Measurements from ENCODE around the gene OIT3. TPM values are rescaled to one million over a fixed set of nuclear protein-coding genes. Genes with fewer than 3 reads are reported as not detected.

The OIT3 gene
- total RNA-seq, 1 donor from 2014 or later, result 0.17 TPM

- Mint-ChIP-seq H3K4me3 (ENCODE audit: unreplicated experiment) (no peak overlapping the region), H3K4me1 (ENCODE audit: low read depth) (no peaks in the 10 kb centered on the region), H3K27me3 (ENCODE audit: low read depth) (no peaks in the 10 kb centered on the region), H3K27ac (ENCODE audit: unreplicated experiment) (no peak overlapping the region), H3K36me3 (ENCODE audit: low read depth) (no peaks in the 10 kb centered on the region), H3K9me3 (ENCODE audit: low read depth) (no peaks in the 10 kb centered on the region)
- no peak for TF ChIP-seq CTCF (IDR thresholded peaks at IDR 0.05)
- DNase-seq (ENCODE audit: low spot score), result no peak
Observed at GRCh38 chr10:72954230-72954595, 60.7 kb downstream of the OIT3 start.

DNA sequence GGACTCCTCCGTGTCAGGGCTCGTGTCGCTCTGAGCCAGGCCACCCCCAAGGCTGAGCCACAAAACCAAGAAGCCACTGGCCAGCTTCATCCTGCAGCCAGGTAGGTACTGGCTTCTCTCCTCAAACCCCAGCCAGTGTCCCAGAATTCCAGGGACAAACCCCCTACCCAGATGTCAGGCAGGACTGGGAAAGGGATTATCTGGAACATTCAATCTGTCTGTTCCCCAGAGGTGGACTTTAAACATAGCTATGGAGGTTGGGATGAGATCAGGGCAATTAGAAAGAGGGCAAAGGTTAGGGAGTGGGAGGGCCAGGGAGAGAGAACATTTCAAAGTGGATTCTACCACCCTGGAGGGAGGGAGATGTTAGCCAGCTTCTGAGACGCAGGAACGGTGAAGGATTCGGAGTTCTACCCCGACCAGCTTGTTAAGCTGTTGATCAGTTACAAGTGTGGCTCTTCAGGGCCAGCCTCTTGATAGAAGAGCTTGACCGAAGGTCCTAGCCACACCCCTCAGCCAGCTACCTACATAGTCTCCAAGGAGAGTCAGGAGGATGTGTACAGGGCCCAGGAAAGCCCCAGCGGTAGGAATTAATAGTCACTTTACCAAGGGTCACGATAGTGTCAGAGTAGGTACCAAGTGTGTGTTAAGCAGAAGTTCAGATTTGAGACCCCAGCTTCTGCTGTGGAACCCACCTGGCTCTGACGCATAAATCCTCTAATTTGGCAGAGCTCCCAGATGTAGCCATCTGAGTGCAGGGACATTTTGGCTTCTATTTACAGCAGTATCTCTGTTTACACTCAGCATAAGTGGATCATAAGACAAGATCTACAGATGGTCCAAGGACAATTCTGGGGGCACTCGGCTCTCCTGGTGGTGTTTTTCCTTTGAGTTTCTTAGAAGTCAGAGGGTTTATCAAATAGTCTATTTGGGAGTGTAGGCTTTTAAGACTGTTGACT, 61.3 kb downstream of the OIT3 start, which contains the start of gene PLA2G12B:
PLA2G12B (minus strand) TSS at position 211 of the 959 bp plus-strand sequence; CDS start at position 90, 121 bp downstream.
- H3K36me3 Mint-ChIP-seq (ENCODE audit: low read depth), result no peaks in the 10 kb centered on the region
- no peak within 1 kb of the TSS for H3K4me3 Mint-ChIP-seq (ENCODE audit: unreplicated experiment)
- H3K27ac Mint-ChIP-seq (ENCODE audit: unreplicated experiment), result no peak within 1 kb of the TSS
- no peak for TF ChIP-seq CTCF (IDR thresholded peaks at IDR 0.05)
- no peaks in the 10 kb centered on the region for H3K4me1 Mint-ChIP-seq (ENCODE audit: low read depth)
- no peaks in the 10 kb centered on the region for H3K9me3 Mint-ChIP-seq (ENCODE audit: low read depth)
- no peak for DNase-seq (ENCODE audit: low spot score)
- H3K27me3 Mint-ChIP-seq (ENCODE audit: low read depth), result no peaks in the 10 kb centered on the region

GRCh38 chr10:72956001-72956400, 62.5 kb downstream of the OIT3 start:
- Mint-ChIP-seq H3K36me3 (ENCODE audit: low read depth) (no peaks in the 10 kb centered on the region), H3K27me3 (ENCODE audit: low read depth) (no peaks in the 10 kb centered on the region), H3K4me3 (ENCODE audit: unreplicated experiment) (no peak overlapping the region), H3K27ac (ENCODE audit: unreplicated experiment) (no peak overlapping the region), H3K4me1 (ENCODE audit: low read depth) (no peaks in the 10 kb centered on the region), H3K9me3 (ENCODE audit: low read depth) (no peaks in the 10 kb centered on the region)
- TF ChIP-seq CTCF (IDR thresholded peaks at IDR 0.05), result no peak
- no peak for DNase-seq (ENCODE audit: low spot score)

DNA sequence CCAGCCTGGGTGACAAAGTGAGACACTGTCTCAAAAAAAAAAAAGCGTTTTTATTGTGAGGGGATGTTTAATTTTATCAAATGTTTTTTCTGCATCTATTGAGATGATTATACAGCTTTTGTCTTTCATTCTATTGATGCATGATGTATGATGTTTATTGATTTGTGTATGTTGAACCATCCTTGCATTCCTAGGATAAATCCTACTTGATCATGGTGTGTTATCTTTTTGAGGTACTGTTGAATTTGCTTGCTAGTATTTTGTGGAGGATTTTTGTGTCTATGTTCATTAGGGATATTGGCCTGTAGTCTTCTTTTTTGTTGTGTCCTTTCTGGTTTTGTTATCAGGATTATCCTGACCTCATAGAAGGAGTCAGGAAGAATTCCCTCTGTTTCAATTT, 83.3 kb downstream of the OIT3 start:
- TF ChIP-seq CTCF (IDR thresholded peaks at IDR 0.05), result no peak
- peaks cover 65% of the 10 kb centered on the region for H3K9me3 Mint-ChIP-seq (ENCODE audit: low read depth)
- no peaks in the 10 kb centered on the region for H3K27me3 Mint-ChIP-seq (ENCODE audit: low read depth)
- DNase-seq (ENCODE audit: low spot score), result no peak
- peaks cover 34% of the 10 kb centered on the region for H3K36me3 Mint-ChIP-seq (ENCODE audit: low read depth)
- no peaks in the 10 kb centered on the region for H3K4me1 Mint-ChIP-seq (ENCODE audit: low read depth)
- H3K27ac Mint-ChIP-seq (ENCODE audit: unreplicated experiment), result no peak overlapping the region
- H3K4me3 Mint-ChIP-seq (ENCODE audit: unreplicated experiment), result no peak overlapping the region

GRCh38 chr10:72979709-72980108, 86.2 kb downstream of the OIT3 start:
- no peaks in the 10 kb centered on the region for H3K27me3 Mint-ChIP-seq (ENCODE audit: low read depth)
- no peak overlapping the region for H3K27ac Mint-ChIP-seq (ENCODE audit: unreplicated experiment)
- H3K4me1 Mint-ChIP-seq (ENCODE audit: low read depth), result no peaks in the 10 kb centered on the region
- H3K9me3 Mint-ChIP-seq (ENCODE audit: low read depth), result peaks cover 59% of the 10 kb centered on the region
- no peak for DNase-seq (ENCODE audit: low spot score)
- H3K4me3 Mint-ChIP-seq (ENCODE audit: unreplicated experiment), result no peak overlapping the region
- H3K36me3 Mint-ChIP-seq (ENCODE audit: low read depth), result peaks cover 31% of the 10 kb centered on the region
- TF ChIP-seq CTCF (IDR thresholded peaks at IDR 0.05), result no peak
